A549 treated with Hydrocortisone at 1 μM for 4 hours (cell line): ENCODE data around the gene ODF2L. TPM values are rescaled to one million over a fixed set of nuclear protein-coding genes. Genes with fewer than 3 reads are reported as not detected.

Source experiments
- total RNA-seq: library from RNA; stranded (reverse); fragments of 200-300 nt; extraction: Qiagen RNA extraction; gene quantifications from 5 replicates; pipeline ENCODE4 v1.2.3, GENCODE V29; 2022

ODF2L gene, protein sequence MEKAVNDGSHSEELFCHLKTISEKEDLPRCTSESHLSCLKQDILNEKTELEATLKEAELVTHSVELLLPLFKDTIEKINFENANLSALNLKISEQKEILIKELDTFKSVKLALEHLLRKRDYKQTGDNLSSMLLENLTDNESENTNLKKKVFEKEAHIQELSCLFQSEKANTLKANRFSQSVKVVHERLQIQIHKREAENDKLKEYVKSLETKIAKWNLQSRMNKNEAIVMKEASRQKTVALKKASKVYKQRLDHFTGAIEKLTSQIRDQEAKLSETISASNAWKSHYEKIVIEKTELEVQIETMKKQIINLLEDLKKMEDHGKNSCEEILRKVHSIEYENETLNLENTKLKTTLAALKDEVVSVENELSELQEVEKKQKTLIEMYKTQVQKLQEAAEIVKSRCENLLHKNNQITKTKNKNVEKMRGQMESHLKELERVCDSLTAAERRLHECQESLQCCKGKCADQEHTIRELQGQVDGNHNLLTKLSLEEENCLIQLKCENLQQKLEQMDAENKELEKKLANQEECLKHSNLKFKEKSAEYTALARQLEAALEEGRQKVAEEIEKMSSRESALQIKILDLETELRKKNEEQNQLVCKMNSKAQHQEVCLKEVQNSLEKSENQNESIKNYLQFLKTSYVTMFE
- 8.6 to 11.9 TPM (median 10.3 TPM) in 5 replicates for total RNA-seq

DNA sequence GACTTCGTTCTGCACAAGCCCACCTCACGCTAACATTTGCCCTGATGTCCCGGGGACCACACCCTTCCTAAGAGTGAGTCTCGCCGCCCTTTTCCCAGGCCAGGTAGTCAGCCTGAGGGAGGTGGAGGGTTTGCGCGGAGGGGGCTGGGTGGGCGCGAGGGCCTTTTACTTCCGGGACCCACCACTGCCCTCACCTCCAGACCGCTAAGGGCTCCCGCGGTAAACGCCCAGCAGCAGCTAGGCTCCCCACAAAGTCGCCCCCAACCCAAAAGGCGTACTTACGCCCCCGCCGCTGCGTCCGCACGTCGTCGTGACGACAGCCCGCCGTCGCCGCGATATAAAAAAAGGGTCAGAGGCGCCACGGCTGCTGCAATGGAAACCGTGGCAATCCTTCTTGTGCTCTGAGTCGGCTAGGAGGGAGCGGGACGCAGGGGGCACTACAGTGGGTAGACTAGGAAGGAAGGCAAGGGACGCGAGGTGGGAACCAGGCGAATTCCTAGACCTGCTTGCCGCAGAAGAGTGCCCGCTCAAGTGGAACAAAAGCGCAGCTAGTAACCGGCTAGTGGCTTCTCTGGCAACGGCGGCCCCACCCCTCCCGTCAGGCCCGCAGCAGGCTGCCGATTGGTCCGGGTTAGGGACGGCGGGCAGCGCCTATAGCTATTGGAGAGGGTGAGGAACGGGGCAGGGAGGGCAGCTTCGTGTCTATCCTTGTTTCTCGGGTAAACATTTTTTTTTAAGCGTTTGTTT lies at the start of gene ODF2L:
ODF2L (minus strand) TSS at position 573 of the 747 bp plus-strand sequence. CDS start 9,296 bp downstream, outside the sequence.

DNA sequence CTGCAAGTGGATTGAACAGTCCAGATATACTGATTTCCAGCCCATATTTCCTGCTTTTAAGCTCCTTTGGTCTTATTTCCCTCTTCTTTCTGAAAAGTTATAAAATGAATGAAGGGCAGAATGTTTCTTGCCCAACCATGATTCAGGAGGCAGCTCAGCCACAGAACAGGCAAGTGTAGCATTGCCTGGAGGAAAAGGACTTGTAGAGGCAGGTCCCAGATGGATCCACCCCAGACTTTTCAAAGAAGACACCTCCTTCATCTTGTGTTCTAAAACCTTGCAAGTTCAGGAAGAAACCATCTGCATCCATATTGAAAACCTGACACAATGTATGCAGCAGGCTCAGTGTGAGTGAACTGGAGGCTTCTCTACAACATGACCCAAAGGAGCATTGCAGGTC lies 27.8 kb upstream of the ODF2L start, which contains the start of gene CLCA2:
CLCA2 (plus strand) TSS at position 299 of the 400 bp plus-strand sequence; CDS start at position 376, 77 bp downstream.

Other genes starting within 250 kb of the ODF2L start
- gene COL24A1, start 239.6 kb downstream of the ODF2L start, total RNA-seq = 0.02 TPM in 1 of 5 replicates, not detected in the others
- 0.03 TPM in 2 of 5 replicates, not detected in the others for gene CLCA2, start 27.8 kb upstream of the ODF2L start, total RNA-seq
- 0.03 TPM in 1 of 5 replicates, not detected in the others for gene CLCA1, start 72.6 kb upstream of the ODF2L start, total RNA-seq
- gene CLCA4, start 150.8 kb upstream of the ODF2L start, total RNA-seq = 0.02 to 0.03 TPM in 2 of 5 replicates, not detected in the others